Daoy (cell line): ENCODE data around the gene MICAL2. TPM values are rescaled to one million over a fixed set of nuclear protein-coding genes. Genes with fewer than 3 reads are reported as not detected.

Experiments used
- DNase-seq: peaks from one replicate; pipeline ENCODE4 v3.0.0-alpha.2; 2015; ENCODE audit warnings: low read depth
- total RNA-seq: library from RNA; depleted of rRNA; stranded (reverse); fragments of >200 nt; shearing (Covaris generic); gene quantifications from 2 replicates; pipeline ENCODE4 v1.2.3, GENCODE V29; 2014

Gene MICAL2
- total RNA-seq, 1 experiment from 2014 or later, result 178 TPM

GRCh38 chr11:12169822-12170221, 59.4 kb downstream of the MICAL2 start:
- DNase-seq, result no peak

DNA sequence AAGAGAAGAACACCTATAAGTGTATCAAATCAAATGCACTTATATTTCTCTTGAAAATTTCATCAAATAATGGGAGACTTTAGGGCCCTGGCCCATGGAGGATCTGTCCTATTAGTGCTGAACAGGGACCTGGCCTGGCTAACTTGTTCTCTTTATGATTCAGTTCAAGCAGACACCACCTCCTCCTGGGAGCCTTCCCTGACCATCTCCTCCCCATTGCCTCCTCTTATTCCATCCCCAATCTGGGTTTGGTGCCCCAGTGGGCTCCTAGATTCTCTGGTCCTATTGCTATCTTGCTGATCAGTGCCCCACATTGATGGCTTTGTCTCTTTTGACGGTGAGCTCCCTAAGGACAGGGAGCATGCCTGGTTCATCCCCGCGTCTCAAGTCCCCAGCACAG, 60.1 kb downstream of the MICAL2 start:
- no peak for DNase-seq

GRCh38 chr11:12170984-12171383, 60.6 kb downstream of the MICAL2 start:
- DNase-seq, result no peak

DNA sequence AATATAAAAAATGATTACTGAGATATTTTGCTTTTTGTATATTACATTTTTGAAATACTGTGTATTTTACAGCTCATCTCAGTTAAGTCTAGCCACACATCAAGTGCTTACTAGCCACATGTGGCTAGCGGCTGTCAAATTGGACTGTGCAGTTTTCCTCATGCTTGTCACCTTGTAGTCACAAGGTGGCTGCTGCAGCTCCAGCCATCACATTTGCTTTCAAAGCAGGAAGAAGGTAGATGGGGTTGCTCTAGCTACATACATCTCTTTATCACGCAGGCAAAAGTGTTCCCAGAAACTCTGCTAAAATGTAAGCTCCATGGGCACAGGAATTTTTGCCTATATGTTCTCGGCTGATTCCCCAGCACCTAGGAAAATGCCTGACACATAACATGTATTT, 61.5 kb downstream of the MICAL2 start:
- no peak for DNase-seq

- no peak for DNase-seq
Measured at GRCh38 chr11:12172493-12173013, 62.2 kb downstream of the MICAL2 start.

DNA sequence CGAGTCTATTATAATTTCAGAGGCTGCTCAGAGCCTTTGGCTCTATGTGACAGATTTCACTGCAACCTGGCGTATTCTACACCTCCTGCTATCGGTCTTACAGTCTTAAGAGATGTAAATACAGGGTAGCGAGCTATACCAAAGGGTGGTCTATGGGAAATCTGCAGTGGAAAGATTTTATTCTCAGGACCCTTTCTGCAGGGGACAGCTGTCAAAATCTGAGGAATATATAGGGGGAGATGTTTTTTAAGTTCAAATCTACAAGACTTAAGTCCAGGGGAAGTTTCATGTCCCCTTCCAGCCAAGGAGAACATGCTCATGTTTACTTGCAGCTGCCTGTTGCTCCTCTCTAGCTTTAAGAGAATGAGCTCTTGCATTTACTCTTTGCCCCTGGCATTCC, 62.7 kb downstream of the MICAL2 start:
- no peak for DNase-seq

DNA sequence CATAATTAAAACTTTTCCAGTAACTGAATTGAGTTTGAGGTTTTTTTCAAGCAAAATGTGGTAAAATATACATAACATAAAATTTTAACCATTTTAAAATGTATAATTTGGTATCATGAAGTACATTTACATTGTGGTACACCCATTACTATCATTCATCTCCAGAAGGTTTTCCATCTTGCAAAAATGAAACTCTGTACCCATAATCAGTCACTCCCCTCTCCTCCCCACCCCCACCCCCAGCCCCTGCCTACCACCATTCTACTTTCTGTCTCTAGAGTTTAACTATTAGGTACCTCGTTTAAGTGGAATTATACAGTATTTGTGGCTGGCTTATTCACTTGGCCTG, 63.7 kb downstream of the MICAL2 start:
- DNase-seq, result no peak

GRCh38 chr11:12174477-12175143, 64.2 kb downstream of the MICAL2 start:
- DNase-seq, result no peak

GRCh38 chr11:12175694-12176241, 65.4 kb downstream of the MICAL2 start:
- peak; percentile 91 for DNase-seq

DNA sequence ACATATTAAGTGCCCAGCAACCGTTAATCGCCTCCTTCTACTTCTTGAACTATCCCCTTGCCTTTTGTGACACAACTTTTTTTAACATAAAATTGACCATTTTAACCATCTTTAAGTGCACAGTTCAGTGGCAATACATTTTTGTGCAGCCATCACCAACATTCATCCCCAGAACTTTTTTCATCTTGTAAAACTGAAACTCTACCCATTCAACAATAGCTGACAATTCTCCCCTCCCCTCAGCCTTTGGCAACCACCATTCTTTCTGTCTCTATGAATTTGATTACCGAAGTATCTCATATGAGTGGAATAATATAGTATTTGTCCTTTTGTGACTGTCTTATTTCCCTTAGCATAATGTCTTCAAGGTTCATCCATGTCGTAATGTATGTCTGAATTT, 66.0 kb downstream of the MICAL2 start:
- DNase-seq, result no peak

- no peak for DNase-seq
Measured at GRCh38 chr11:12177739-12178338, 67.4 kb downstream of the MICAL2 start.

- no peak for DNase-seq
Measured at GRCh38 chr11:12179019-12179418, 68.6 kb downstream of the MICAL2 start.

GRCh38 chr11:12179531-12179930, 69.1 kb downstream of the MICAL2 start:
- no peak for DNase-seq

- DNase-seq, result peak; percentile 90
Measured at GRCh38 chr11:12180257-12181205, 70.1 kb downstream of the MICAL2 start.

- DNase-seq, result no peak
Measured at GRCh38 chr11:12182302-12182675, 71.9 kb downstream of the MICAL2 start.

GRCh38 chr11:12182676-12183541, 72.5 kb downstream of the MICAL2 start:
- DNase-seq, result peak; percentile 99

- DNase-seq, result no peak
Measured at GRCh38 chr11:12183827-12184620, 73.6 kb downstream of the MICAL2 start.

DNA sequence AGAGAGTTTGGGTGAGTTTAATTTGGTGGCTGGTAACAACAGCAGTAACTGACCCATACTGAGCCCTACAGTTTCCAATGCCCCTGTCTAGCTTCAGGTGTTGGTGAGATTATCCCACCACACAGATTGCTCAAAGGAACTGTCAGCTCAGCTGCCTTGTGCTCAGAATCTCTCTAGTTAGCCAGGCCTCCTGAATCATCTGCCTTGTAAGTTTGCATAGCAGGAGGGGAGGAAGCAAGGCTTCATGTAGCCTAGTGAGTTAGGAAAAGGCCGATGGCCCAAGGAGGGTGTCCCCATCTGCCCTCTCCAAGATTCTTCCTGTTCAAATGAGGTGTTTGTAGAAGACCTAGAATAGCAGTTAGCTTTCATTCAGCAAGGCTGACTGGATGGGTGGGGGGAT, 74.3 kb downstream of the MICAL2 start:
- DNase-seq, result no peak

GRCh38 chr11:12185106-12185690, 74.8 kb downstream of the MICAL2 start:
- no peak for DNase-seq

DNA sequence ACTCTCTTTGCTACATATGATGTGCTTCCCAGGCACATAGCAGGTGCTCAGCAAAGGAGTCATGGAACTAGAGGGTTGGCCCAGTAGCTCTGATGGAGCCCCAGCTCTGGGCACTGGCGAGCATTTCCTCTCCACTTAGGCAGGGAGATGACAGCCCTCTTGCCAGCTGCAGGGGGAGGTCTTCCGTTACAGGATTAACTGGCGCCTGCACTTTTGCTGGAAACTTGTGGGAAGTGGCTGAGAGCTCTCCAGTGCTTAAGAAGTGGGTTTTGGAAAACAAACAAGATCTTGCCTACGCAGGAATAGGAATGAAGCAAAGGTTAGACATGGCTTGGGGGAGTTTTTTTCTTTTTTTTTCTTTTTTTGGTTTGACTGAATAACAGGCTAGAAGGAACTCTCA, 75.5 kb downstream of the MICAL2 start:
- peak; percentile 94 for DNase-seq
